ENCODE data around the gene A3GALT2.

The A3GALT2 gene

GRCh38 chr1:33324677-33325575, 4.0 kb upstream of the A3GALT2 start:
- no peak for TF ChIP-seq EZH2phosphoT487 (IDR thresholded peaks at IDR 0.05; ENCODE audit: borderline replicate concordance)
- no peak for TF ChIP-seq CTCF (conservative IDR thresholded peaks at IDR 0.05; ENCODE audit: low read length)
- H3K36me3 ChIP-seq (ENCODE audit: insufficient read depth, low read length): peaks cover 70% of the 10 kb centered on the region
- no peaks in the 10 kb centered on the region for H3K27me3 ChIP-seq (ENCODE audit: insufficient read depth, low read length, poor library complexity, severe bottlenecking)
- no peak overlapping the region for H2AFZ ChIP-seq (ENCODE audit: low read length)
- no peaks in the 10 kb centered on the region for H4K20me1 ChIP-seq (ENCODE audit: insufficient read depth, low read length, poor library complexity, severe bottlenecking)
- no peaks in the 10 kb centered on the region for H3K4me1 ChIP-seq (ENCODE audit: insufficient read depth, low read length, poor library complexity, severe bottlenecking)
- no peak overlapping the region for H3K4me2 ChIP-seq (ENCODE audit: low read depth, low read length, poor library complexity, severe bottlenecking)
- H3F3A ChIP-seq (ENCODE audit: low read depth): no peaks in the 10 kb centered on the region
- no peaks in the 10 kb centered on the region for H3K9me3 ChIP-seq (ENCODE audit: insufficient read depth, low read depth, low read length)
- H3K4me3 ChIP-seq (ENCODE audit: low read length, poor library complexity, severe bottlenecking): no peak overlapping the region
- H3K9me2 ChIP-seq (replicated peaks; ENCODE audit: low read depth, low read length): no peaks in the 10 kb centered on the region
- no peak overlapping the region for H3K9ac ChIP-seq (ENCODE audit: low read depth, low read length, poor library complexity, severe bottlenecking)
- no peaks in the 10 kb centered on the region for H3K79me2 ChIP-seq (ENCODE audit: insufficient read depth, low read length)

- no peak overlapping the region for H3K4me2 ChIP-seq (ENCODE audit: low read depth, low read length, poor library complexity, severe bottlenecking)
- peaks cover 60% of the 10 kb centered on the region for H3K36me3 ChIP-seq (ENCODE audit: insufficient read depth, low read length)
- TF ChIP-seq EZH2phosphoT487 (IDR thresholded peaks at IDR 0.05; ENCODE audit: borderline replicate concordance) (no peak), CTCF (conservative IDR thresholded peaks at IDR 0.05; ENCODE audit: low read length) (no peak)
- no peak overlapping the region for H3K9ac ChIP-seq (ENCODE audit: low read depth, low read length, poor library complexity, severe bottlenecking)
- H2AFZ ChIP-seq (ENCODE audit: low read length): no peak overlapping the region
- H3K27me3 ChIP-seq (ENCODE audit: insufficient read depth, low read length, poor library complexity, severe bottlenecking): no peaks in the 10 kb centered on the region
- H3K4me3 ChIP-seq (ENCODE audit: low read length, poor library complexity, severe bottlenecking): no peak overlapping the region
- H3K79me2 ChIP-seq (ENCODE audit: insufficient read depth, low read length): no peaks in the 10 kb centered on the region
- no peaks in the 10 kb centered on the region for H3K9me3 ChIP-seq (ENCODE audit: insufficient read depth, low read depth, low read length)
- H3K4me1 ChIP-seq (ENCODE audit: insufficient read depth, low read length, poor library complexity, severe bottlenecking): no peaks in the 10 kb centered on the region
- no peaks in the 10 kb centered on the region for H4K20me1 ChIP-seq (ENCODE audit: insufficient read depth, low read length, poor library complexity, severe bottlenecking)
- H3K9me2 ChIP-seq (replicated peaks; ENCODE audit: low read depth, low read length): no peaks in the 10 kb centered on the region
- no peaks in the 10 kb centered on the region for H3F3A ChIP-seq (ENCODE audit: low read depth)
Observed at GRCh38 chr1:33323663-33324477, 3.0 kb upstream of the A3GALT2 start.

- no peaks in the 10 kb centered on the region for H3K4me1 ChIP-seq (ENCODE audit: insufficient read depth, low read length, poor library complexity, severe bottlenecking)
- no peak overlapping the region for H3K4me2 ChIP-seq (ENCODE audit: low read depth, low read length, poor library complexity, severe bottlenecking)
- TF ChIP-seq EZH2phosphoT487 (IDR thresholded peaks at IDR 0.05; ENCODE audit: borderline replicate concordance) (no peak), CTCF (conservative IDR thresholded peaks at IDR 0.05; ENCODE audit: low read length) (no peak)
- H3K36me3 ChIP-seq (ENCODE audit: insufficient read depth, low read length): peaks cover 52% of the 10 kb centered on the region
- no peak overlapping the region for H3K9ac ChIP-seq (ENCODE audit: low read depth, low read length, poor library complexity, severe bottlenecking)
- no peaks in the 10 kb centered on the region for H3F3A ChIP-seq (ENCODE audit: low read depth)
- no peak overlapping the region for H2AFZ ChIP-seq (ENCODE audit: low read length)
- H4K20me1 ChIP-seq (ENCODE audit: insufficient read depth, low read length, poor library complexity, severe bottlenecking): no peaks in the 10 kb centered on the region
- no peak overlapping the region for H3K4me3 ChIP-seq (ENCODE audit: low read length, poor library complexity, severe bottlenecking)
- no peaks in the 10 kb centered on the region for H3K9me3 ChIP-seq (ENCODE audit: insufficient read depth, low read depth, low read length)
- H3K27me3 ChIP-seq (ENCODE audit: insufficient read depth, low read length, poor library complexity, severe bottlenecking): no peaks in the 10 kb centered on the region
- H3K79me2 ChIP-seq (ENCODE audit: insufficient read depth, low read length): no peaks in the 10 kb centered on the region
- no peaks in the 10 kb centered on the region for H3K9me2 ChIP-seq (replicated peaks; ENCODE audit: low read depth, low read length)
Observed at GRCh38 chr1:33322870-33323585, 2.1 kb upstream of the A3GALT2 start.
